ENCODE data around the gene SP1. TPM values are rescaled to one million over a fixed set of nuclear protein-coding genes. Genes with fewer than 3 reads are reported as not detected.

SP1 gene
- total and polyA plus RNA-seq, 9 of the 15 experiments (the other 6 are each of a cell fraction or from before 2014, with no cell fraction given): 8.0 to 65.5 (median 41.6) TPM

DNA sequence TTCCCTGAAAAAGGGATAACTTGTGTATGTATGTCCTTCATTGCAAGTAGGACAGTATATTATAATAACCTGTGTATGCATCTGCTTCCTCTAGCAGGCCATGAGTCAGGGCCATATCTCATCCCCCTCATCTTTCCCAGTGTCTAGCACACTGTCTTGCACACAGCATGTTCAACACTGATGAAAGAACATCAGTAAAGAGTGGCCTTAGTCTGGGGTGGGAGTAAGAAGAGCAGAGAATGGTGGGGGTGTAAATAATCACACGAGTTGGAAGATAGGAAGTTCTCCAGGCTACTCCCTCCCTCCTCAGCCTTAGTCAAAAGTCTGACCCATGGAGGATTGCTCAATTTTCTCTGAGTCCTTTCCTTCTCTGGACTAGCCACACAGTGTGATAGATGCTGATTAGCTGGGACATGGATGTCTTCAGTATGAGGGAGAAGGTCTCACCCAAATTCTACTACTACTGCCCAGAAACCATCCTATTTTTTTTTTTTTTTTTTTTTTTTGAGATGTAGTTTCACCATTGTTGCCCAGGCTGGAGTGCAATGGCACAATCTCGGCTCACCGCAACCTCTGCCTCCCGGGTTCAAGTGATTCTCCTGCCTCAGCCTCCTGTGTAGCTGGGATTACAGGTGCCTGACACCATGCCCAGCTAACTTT is 14.6 kb upstream of the SP1 start (continued):
- TF ChIP-seq, protein P1, sequence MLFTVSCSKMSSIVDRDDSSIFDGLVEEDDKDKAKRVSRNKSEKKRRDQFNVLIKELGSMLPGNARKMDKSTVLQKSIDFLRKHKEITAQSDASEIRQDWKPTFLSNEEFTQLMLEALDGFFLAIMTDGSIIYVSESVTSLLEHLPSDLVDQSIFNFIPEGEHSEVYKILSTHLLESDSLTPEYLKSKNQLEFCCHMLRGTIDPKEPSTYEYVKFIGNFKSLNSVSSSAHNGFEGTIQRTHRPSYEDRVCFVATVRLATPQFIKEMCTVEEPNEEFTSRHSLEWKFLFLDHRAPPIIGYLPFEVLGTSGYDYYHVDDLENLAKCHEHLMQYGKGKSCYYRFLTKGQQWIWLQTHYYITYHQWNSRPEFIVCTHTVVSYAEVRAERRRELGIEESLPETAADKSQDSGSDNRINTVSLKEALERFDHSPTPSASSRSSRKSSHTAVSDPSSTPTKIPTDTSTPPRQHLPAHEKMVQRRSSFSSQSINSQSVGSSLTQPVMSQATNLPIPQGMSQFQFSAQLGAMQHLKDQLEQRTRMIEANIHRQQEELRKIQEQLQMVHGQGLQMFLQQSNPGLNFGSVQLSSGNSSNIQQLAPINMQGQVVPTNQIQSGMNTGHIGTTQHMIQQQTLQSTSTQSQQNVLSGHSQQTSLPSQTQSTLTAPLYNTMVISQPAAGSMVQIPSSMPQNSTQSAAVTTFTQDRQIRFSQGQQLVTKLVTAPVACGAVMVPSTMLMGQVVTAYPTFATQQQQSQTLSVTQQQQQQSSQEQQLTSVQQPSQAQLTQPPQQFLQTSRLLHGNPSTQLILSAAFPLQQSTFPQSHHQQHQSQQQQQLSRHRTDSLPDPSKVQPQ (CRISPR knock-in tag; IDR thresholded peaks at IDR 0.05; ENCODE audit: borderline replicate concordance): no peak
- TF ChIP-seq XRCC5 (IDR thresholded peaks at IDR 0.05; ENCODE audit: low read depth, low read length): no peak
- TF ChIP-seq MCM3 (IDR thresholded peaks at IDR 0.05): no peak
- TF ChIP-seq SAFB (IDR thresholded peaks at IDR 0.05; ENCODE audit: borderline replicate concordance, low read depth, low read length): no peak
- TF ChIP-seq, protein P2, sequence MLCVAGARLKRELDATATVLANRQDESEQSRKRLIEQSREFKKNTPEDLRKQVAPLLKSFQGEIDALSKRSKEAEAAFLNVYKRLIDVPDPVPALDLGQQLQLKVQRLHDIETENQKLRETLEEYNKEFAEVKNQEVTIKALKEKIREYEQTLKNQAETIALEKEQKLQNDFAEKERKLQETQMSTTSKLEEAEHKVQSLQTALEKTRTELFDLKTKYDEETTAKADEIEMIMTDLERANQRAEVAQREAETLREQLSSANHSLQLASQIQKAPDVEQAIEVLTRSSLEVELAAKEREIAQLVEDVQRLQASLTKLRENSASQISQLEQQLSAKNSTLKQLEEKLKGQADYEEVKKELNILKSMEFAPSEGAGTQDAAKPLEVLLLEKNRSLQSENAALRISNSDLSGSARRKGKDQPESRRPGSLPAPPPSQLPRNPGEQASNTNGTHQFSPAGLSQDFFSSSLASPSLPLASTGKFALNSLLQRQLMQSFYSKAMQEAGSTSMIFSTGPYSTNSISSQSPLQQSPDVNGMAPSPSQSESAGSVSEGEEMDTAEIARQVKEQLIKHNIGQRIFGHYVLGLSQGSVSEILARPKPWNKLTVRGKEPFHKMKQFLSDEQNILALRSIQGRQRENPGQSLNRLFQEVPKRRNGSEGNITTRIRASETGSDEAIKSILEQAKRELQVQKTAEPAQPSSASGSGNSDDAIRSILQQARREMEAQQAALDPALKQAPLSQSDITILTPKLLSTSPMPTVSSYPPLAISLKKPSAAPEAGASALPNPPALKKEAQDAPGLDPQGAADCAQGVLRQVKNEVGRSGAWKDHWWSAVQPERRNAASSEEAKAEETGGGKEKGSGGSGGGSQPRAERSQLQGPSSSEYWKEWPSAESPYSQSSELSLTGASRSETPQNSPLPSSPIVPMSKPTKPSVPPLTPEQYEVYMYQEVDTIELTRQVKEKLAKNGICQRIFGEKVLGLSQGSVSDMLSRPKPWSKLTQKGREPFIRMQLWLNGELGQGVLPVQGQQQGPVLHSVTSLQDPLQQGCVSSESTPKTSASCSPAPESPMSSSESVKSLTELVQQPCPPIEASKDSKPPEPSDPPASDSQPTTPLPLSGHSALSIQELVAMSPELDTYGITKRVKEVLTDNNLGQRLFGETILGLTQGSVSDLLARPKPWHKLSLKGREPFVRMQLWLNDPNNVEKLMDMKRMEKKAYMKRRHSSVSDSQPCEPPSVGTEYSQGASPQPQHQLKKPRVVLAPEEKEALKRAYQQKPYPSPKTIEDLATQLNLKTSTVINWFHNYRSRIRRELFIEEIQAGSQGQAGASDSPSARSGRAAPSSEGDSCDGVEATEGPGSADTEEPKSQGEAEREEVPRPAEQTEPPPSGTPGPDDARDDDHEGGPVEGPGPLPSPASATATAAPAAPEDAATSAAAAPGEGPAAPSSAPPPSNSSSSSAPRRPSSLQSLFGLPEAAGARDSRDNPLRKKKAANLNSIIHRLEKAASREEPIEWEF (CRISPR knock-in tag; IDR thresholded peaks at IDR 0.05): no peak
- TF ChIP-seq RBFOX2 (IDR thresholded peaks at IDR 0.05; ENCODE audit: low read depth, low read length): no peak
- no peak for TF ChIP-seq HDAC8 (tag; IDR thresholded peaks at IDR 0.05)
- no peak for TF ChIP-seq ZNF79 (CRISPR knock-in tag; IDR thresholded peaks at IDR 0.05; ENCODE audit: low read depth)
- TF ChIP-seq SMARCB1 (IDR thresholded peaks at IDR 0.05; ENCODE audit: insufficient read length, low read depth): no peak
- no peak for TF ChIP-seq IRF9 (tag; IDR thresholded peaks at IDR 0.05)
- TF ChIP-seq, protein P3, sequence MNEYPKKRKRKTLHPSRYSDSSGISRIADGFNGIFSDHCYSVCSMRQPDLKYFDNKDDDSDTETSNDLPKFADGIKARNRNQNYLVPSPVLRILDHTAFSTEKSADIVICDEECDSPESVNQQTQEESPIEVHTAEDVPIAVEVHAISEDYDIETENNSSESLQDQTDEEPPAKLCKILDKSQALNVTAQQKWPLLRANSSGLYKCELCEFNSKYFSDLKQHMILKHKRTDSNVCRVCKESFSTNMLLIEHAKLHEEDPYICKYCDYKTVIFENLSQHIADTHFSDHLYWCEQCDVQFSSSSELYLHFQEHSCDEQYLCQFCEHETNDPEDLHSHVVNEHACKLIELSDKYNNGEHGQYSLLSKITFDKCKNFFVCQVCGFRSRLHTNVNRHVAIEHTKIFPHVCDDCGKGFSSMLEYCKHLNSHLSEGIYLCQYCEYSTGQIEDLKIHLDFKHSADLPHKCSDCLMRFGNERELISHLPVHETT (CRISPR knock-in tag; conservative IDR thresholded peaks at IDR 0.05 in 1 of 2, IDR thresholded peaks at IDR 0.05 in 1 of 2): no peak
- TF ChIP-seq SUPT5H (IDR thresholded peaks at IDR 0.05): no peak
- TF ChIP-seq, protein P4, sequence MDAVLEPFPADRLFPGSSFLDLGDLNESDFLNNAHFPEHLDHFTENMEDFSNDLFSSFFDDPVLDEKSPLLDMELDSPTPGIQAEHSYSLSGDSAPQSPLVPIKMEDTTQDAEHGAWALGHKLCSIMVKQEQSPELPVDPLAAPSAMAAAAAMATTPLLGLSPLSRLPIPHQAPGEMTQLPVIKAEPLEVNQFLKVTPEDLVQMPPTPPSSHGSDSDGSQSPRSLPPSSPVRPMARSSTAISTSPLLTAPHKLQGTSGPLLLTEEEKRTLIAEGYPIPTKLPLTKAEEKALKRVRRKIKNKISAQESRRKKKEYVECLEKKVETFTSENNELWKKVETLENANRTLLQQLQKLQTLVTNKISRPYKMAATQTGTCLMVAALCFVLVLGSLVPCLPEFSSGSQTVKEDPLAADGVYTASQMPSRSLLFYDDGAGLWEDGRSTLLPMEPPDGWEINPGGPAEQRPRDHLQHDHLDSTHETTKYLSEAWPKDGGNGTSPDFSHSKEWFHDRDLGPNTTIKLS (IDR thresholded peaks at IDR 0.05; ENCODE audit: borderline replicate concordance, low read depth): no peak
- TF ChIP-seq ZNF696 (CRISPR knock-in tag; conservative IDR thresholded peaks at IDR 0.05): no peak
- TF ChIP-seq HIVEP1 (CRISPR knock-in tag; IDR thresholded peaks at IDR 0.05): no peak
